NCI-H1105 treated with DMSO at 0.1 percent for 48 hours (cell line): ENCODE data around the gene IER5L.
"Not testable (repeated sequence)": the region's sequence is repeated elsewhere in the genome, so short reads cannot be mapped to it uniquely, and the experiment has no call there.

ENCODE experiments used
- DNase-seq: peaks from one replicate; lab custom pipeline; 2025; lab: John Stamatoyannopoulos, UW

Gene IER5L

DNA sequence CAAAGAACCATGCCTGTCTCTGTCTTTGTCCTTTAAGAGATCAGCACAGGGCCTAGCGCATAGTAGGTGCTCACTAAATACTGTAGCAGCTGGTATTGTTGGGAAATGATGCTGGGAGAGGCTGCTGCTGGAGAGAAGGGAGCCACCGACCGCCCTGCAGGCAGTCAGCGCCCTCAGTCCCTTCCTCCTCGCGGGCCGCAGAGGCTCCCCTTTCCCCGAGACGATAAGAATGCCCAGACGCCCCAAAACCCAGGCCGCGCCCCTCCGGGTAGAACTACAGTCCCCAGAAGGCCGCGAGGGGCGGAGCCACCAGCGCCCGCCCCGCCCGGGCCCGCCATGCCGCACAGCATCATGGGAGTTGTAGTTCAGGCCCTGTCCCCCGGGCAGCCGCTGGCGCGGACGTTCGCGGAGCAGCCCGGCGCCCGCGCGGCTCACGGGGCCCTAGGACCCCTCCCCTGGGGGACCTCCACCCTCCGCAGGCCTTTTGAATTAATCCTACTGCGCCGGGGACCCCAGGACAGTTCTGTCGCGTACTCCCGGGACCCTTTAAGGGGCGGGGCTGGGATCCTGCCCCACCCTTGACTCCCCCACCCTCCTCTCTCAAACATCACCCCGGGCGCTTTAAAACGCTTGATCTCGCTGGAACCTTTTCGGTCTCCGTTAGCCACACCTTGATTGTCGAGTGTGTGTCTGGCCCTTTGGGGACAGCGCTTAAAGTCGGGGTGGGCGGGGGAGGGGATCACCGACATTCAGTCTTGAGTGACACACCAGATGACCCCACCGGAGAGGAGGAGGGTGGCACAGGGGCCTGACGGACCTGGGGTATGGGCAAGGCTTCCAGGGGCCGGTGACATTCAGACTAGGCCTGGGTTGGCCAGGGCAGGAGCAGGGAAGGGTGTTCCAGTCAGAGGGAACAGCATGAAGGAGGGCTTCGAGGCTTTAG lies 24.8 kb upstream of the IER5L start:
- peak; percentile 63 for DNase-seq

DNA sequence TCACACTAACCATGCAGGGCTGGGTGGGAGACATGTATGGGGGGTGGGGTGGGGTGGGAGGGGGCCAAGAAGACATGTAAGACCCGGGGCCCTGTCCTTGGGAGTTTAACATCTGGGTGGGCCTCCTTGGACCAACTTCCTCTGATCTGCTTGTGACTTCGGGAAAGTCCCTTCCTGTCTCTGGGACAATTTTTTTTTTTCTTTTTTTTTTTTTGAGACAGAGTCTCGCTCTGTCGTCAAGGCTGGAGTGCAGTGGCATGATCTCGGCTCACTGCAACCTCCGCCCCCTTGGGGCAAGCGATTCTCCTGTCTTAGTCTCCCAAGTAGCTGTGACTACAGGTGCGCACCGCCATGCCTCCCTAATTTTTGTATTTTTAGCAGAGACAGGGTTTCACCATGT lies 23.8 kb upstream of the IER5L start:
- no peak for DNase-seq

DNA sequence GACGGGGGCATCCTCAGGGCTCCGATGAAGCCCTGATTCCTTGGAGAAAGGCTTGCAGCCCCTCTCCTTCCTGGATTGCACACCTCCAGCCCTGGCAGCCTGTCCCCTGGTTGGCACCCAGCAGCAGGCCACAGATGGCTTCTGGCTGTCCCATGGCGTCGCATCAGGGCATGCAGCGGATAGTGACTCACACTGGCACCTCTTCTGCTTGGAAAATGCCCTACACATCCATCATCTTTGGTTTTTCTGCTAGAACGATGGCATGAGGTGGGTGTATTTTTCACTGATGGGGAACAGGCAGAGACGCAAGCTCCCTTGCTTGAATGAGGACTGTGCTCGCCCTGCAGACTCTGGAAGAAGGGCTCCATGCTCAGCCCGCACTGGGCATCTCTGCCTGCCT lies 23.2 kb upstream of the IER5L start:
- DNase-seq = no peak

DNA sequence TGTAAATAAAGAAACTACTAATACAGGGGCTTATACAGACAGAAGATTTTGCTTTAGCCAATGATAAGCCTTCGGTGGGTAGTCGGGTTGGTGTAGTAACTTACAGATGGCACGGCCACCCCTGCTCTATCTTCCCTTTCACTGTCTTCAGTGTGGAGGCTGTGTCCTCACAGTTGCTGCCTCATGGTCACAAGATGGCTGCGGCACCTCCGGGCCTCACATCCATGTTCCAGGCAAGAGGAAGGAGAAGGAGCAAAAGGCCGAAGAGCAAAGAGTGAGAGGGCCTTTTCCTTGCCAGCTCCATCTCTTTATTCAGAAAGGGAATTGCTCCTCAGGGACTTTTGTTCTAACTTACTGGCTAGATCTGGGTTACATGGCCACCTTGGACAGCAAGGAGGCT lies 22.2 kb upstream of the IER5L start:
- DNase-seq = no peak

DNA sequence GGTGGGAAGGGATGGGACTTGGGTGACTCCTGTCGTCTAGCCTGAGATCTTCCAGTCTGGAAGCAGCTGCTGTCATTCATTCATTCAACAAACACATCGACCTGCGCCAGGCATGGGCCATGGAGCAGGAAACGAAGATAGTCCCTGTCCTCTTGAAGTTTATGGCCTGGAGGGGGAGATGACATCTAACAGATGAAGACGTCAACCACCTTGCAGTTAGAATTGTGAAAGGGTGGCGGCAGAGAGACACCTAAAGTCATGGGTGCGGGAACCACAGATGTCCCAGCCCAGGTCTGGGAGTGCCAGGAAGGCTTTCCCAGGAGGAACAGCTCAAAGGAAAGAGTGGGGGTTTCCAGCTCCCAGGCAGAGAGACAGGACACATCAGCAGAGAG lies 21.0 kb upstream of the IER5L start:
- DNase-seq = no peak

DNA sequence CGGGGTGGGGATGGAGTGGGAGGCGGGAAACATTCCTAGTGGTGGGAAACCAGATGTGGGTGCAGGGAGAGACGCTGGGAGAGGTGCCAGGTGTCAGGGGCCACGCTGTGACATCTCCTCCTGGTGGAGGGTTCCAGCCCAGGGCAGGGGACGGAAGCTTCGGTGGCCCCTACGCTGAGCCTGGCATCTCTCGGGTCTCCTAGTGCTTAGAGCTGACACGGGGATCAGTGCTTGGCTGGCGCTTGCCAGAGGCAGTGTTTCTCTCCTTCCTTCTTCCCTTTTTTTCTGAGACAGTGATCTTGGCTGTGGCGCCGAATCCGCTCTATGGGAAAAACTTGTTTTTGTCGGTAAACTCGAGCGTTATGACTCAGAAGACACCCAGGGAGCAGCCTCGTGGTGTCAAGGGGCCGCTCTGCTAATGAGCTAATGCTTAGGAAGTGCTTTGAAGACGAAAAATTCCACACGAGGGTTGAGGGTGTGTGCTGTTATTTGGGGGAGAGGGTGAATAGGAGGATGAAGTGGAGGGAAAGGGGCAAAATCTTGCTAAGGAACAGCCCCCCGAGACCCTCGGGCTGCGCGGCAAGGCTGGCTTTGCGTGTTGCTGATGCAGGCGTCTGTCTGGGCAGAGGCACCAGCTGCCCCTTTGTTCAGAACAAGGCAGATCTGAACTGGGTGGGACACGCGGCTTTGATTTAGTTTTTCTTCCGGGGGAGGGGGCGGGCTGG lies 20.4 kb upstream of the IER5L start:
- no peak for DNase-seq

DNA sequence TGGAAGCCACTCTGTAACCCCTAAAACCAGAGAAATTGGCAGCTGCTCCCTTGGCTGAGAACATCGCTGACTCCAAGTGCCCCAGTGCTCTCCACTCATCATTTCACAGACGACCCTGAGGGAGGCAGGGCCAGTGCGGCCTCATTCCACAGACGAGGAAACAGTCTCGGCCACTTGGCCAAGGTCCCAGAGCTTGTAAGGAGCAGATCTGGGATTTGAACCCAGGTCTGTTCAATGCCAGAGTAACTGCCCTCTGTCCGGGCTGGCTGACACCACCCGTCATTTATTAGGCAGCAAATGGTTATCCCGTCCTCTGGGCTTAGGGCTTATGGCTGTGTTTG lies 19.9 kb upstream of the IER5L start:
- DNase-seq = no peak

DNA sequence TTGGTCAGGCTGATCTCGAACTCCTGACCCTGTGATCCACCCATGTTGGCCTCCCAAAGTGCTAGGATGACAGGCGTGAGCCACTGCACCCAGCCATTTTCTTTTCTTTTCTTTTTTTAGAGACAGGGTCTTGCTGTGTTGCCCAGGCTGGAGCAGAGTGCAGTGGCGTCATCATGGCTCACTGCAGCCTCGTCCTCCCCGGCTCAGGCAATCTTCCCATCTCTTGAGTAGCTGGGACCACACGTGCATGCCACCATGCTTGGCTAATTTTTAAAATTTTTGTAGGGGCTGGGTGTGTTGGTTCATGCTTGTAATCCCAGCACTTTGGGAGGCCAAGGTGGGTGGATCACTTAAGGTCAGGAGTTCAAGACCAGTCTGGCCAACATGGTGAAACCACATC lies 19.0 kb upstream of the IER5L start:
- DNase-seq = not testable (repeated sequence)

DNA sequence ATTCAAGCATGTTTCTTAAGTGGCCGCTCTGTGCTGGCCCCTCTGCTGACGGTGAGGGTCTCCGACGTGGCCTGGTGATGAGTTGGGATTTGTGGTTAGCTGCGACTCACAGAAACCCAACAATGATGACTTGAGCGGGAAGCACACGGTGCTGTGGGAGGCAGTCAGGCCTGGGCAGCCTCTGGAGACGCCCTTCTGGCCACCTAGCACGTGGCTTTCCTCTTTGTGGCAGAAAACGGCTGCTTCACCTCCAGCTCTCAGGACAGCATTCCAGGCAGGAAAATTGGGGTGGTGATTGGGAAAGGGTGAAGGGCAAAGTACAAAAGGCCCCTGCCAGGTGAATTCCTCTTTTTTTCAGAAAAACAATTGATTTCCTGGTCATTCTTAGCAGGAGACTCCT lies 17.5 kb upstream of the IER5L start:
- DNase-seq = no peak

DNA sequence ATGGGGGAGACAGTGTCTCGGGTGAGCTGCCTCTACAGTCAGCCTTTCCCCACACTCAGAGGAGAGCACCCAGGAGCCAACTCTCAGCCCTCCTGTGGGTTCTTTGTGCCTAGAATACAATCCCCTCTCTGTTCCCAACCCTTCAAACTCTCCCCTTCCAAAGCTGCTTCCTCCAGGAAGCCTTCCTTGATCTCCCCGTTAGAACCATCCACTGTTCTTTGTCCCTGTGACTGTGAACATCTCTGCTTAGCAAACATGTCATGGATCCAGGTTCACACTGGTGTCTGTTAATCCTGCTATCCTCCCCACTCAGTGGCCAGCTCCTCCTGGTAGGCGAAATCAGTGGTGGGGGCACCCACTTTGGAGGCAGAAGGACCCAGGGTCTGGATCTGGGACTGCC lies 16.2 kb upstream of the IER5L start:
- no peak for DNase-seq

DNA sequence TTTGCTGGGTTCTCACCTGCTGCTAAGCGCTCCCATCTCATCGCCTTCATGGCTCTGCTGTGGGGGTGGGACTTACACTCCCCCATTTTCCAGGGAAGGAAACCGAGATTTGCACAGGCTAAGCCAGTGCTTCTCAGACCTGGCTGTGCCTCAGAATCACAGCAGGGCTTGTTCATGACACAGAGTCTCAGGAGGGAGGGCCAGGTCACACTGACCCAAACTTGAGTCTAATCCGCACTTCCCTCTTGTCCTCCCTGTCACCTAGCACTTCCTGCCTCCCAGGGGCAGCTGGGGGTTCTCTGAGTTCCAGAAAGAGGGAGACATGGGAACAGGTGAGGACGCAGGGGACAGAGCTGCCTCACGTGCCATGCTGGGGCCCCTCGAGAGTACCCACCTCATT lies 15.6 kb upstream of the IER5L start:
- DNase-seq = no peak

DNA sequence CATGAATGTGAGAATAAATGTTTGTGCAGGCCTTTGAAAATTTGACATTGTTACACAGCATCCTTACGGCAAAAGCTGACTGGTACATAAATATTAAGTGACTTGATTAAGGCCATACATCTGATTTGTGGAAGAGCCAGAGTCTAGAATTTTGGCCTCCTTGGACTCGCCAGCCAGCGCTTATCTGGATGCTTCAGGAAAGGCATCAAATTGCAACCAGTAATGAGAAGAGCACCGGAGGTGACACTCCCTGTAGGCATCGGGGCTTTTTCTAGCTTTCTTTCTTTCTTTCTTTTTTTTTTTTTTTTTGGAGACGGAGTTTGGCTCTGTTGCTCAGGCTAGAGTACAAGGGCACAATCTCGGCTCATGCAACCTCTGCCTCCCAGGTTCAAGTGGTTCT lies 13.2 kb upstream of the IER5L start:
- DNase-seq = no peak

DNA sequence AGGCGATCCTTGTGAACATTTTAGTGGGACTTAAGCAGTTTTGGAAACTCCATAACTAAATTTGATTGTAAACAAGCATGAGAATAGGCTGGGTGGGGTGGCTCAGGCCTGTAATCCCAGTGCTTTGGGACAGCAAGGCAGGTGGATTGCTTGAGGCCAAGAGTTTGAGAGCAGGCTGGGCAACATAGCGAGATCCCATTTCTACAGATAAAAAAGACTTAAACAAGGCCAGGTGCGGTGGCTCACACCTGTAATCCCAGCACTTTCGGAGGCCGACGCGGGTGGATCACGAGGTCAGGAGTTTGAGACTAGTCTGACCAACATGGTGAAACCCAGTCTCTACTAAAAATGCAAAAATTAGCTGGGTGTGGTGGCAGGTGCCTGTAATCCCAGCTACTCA lies 11.9 kb upstream of the IER5L start:
- DNase-seq = not testable (repeated sequence)

DNA sequence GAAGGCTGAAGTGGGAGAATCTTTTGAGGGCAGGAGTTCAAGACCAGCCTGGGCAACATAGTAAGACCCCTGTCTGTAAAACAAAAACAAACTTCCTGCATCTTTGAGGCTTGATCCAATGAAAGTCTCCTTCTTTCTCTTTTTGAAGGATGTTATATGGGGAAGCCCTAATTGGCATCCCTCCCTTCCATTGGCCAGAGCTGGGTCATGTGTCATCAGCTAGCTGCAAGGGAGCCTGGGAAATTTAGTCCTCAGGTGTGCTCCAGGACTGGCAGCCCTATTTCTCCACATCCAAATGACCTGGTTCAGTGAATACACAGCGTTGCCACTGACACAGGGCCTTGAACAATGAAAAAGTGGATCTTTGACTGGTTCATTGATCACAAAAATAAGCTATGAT lies 9.0 kb upstream of the IER5L start:
- DNase-seq = no peak

DNA sequence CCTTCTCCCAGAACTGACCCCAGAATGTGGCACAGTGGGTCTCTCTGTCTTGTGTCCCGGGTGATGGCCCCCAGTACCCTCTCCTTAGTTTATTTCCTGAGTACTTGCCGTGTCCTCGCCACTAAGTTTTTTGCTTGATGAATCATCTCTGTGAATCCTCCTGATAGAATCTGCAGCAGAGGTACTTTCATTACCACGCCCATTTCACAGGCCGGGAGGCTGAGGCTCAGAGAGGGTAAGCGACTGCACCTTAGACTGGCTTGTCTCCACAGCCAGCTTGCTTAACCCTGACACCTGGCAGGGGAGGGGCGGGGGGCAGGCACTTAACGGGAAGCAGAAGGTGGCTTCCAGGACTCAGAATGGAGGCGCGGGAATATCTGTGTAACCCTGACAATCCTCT lies 7.9 kb upstream of the IER5L start:
- DNase-seq = no peak

DNA sequence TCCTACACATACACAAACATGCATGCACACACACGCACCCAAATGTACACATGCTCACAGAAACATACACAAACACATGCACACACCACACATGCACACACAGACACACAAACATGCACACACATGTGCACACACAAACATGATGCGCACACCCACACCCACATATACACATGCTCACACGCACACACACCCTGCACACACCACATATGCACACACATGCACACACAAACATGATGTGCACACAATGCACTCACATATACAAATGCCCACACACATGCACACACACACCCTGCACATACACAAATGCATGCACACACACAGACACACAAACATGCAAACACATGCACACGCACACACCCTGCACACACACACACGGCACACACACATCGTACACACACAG lies 7.3 kb upstream of the IER5L start:
- no peak for DNase-seq

DNA sequence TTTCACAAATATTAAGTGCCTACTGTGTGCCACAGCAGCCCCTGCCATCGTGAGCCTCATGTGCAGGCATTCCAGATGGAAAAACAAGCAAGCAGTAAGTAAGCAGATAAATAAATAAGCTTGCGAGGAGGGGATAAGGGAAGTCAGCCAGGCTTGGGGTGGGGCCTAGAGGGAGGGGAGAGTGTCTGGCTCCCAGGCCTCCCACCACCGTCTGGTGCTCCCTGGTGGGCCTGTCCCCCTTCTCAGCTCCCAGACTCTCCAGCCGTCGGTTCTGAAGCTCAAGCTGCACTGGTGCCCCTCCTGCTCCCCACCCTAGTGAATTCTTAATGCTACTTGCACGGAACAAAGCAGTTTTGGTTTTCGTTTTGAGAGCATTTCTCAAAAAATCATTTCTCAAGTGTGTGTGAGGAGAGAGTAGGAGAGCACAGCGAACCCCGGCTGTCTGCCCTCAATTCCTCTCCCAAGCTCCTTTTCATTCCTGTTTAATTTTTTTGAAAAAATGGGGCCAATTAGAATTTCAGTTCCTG lies 6.6 kb upstream of the IER5L start:
- DNase-seq = no peak

DNA sequence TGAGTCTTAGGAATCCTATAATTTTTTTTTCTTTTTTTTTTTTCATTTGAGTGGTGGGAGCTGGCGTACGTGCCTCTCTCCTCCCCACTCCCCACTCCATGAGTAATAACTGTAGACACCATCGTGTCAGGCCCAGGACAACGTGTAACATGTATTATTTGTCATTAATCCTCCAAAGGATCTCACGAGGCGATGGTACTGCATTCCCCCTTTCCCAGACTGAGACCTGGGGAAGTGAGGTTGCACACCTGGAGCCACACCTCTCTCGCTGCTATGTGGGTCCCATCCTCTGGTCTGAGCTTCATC lies 6.1 kb upstream of the IER5L start:
- DNase-seq = no peak

DNA sequence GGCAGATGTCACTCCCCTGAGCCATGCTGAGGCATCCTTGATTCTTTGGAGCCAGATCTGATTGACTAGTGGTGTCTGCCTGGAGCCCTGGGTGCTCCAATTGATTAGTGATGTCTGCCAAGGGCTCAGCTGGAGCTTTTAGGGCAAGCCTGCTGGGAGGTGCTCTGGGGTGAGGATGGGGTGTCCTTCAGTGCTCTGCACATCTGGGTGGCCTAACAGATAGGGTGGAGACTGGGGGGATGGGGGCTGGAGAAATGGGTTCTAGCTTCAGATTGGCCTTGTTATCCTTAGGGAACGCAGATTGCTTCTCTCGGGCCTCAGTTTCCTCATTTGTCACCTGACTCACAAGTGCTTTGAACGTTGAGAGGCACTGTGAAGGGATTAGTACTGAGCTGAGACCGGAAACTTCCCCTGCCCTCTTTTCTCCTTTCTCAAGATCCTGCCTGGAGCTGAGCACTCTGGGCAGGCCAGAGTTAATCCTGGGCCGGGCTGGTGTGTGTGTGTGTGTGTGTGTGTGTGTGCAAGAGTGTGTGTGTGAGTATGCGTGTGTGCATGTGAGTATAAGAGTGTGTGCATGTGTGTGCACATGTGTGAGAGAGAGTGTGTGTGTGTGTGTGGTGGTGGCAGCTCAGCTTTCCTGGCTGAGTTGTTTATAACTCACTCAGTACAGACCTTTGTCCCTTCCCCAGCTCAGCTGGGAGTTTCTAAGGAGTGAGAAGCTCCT lies 5.6 kb upstream of the IER5L start:
- no peak for DNase-seq

DNA sequence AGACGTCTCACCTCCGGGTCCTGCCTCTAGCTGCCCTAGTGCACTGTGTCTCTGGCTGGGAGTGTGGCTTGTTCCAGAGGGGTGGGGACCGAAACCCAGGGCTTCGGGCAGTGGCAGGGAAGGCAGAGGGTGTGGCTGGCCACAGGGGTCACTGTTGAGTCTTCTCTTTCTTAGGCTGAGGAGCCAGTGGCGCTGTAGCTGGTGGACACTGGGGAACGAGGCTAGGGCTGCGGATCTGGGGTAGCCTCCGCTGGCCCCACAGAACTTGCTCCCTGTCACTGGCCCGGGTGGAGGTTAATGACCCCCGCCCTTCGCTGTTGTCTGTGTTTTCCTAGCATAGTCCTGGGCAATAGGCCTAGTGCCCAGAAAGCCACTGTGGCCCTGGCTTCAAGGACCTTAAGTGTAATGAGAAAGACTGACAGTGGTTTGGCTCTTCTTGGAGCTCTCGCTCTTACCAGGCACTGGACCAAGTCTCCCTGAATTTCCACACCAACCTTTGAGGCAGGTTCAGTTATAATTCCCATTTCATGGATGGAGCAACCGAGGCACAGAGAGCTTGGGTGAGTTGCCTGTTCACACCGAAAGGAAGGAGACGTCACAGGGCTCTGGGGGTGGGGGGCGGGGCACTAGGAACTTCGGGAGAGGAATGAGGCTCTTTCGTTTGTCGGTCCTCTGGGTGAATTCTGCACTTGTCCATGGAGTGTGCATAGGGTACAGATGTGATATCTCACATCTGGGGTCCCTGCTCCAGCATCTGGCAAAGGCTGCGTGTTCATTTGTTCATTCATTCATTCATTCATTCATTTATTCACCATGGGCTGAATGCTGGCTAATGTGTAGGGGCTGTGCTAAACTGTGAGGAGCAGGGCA lies 4.8 kb upstream of the IER5L start:
- no peak for DNase-seq

DNA sequence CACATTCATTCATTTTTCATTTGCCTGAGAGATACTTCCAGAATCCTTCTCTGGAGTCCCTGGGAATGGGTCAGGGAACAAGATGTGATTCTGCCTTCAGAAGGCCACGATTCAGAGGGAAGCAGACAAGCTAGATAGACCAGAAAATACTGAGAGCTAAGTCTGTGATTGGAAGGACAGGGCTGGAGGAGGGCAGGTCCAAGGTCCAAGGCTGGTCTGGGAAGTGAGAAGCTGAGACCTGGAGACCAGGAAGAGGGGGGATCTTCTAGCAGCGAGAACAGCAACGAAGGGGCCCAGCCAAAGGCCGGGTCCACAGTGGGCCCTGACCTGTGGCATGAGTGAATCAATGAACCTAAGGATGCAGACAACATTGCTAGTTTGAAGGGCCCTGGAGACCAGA lies 4.1 kb upstream of the IER5L start:
- no peak for DNase-seq

DNA sequence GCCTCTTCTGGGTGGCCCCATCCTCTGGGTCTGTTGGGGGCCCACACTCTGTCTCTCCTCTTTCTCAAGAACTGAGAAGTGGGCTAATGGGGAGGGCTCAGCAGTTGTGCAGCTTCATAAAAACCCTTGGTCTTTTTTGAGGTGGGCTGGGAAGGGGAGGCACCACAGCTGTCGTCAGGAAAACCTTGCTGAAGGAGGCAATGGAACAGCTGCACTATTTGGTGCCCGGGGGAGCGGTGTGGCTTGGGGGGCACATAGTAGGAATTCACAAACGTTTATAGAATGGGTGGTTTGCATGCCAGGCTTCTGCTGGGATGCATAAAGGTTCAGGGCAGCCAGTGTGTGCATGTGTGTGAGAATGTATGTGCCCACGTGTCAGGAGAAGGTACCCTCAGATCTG lies 3.2 kb upstream of the IER5L start:
- no peak for DNase-seq
